Hepatic stellate cell (primary cell): Measurements from ENCODE around the gene PLEKHG4B.
"Not testable (repeated sequence)": the region's sequence is repeated elsewhere in the genome, so short reads cannot be mapped to it uniquely, and the experiment has no call there.

Experiments used
- DNase-seq: peaks from one replicate; pipeline ENCODE4 v3.0.0; 2011; ENCODE audit warnings: low spot score

Gene PLEKHG4B

DNA sequence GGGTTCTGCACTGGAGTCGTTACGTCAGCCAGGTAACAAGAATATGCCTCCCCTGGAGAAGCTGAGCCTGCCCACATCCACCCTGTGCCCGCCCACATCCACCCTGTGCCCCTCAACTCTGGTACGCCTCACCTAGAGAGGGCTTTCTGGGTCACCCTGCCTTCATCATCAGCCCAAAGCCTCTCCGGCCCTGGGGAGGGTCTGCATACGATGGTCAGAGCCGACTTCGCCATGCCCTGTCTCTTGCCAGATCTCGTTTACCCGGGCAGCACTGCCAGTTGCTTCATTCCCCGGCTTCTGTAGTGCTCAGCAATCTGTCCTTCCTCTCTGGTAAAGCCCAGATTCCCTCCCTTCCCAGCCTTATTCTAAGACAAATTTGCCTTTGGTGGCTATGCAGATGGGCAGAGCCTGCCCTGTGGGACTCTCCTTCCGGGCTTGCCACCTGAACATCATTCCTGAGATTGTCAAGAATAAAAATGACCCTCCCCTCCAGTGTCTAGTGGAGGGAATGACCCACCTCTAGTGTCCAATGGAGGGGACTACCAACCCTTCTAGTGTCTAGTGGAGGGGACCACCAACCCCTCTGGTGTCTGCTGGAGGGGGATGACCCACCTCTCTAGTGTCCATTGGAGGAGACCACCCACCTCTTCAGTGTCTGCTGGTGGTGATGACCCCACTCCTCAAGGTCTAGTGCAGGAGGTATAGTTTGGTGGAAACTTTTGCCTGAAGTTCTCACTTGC, 3.4 kb downstream of the PLEKHG4B start:
- no peak for DNase-seq

DNA sequence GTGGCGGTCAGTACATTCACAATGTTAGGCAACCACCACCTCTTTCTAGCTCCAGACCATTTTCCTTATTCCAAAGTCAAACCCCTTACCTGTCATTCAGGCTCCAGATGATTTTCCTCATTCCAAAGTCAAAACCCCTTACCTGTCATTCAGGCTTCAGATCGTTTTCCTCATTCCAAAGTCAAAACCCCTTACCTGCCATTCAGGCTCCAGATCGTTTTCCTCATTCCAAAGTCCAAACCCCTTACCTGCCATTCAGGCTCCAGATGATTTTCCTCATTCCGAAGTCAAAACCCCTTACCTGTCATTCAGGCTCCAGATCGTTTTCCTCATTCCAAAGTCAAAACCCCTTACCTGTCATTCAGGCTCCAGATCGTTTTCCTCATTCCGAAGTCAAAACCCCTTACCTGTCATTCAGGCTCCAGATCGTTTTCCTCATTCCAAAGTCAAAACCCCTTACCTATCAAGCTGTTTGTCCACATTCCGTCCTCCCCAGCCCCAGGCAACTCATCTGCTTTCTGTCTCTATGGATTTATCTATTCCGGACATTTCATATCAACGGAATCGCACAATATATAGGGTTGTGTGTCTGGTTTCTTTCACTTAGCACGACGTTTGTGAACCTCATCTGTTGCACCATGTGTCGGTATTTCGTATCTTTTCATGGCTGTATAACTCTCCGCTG, 5.2 kb downstream of the PLEKHG4B start:
- no peak for DNase-seq

DNA sequence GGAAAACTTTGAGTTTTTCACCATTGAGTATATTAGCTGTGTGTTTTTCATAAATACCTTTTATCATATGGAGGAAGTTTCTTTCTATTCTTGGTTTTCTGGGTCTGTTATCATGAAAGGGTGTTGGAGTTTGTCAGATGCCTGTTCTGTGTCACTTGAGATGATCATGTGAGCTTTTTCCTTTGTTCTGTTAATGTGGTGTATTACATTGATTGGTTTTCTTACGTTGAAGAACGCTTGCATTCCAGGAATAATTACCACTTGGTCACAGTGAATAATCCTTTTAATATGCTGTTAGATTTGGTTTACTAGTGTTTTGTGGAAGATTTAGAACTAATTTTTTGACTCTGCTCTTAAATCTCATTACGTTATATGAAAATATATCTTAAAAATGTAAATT, 7.8 kb downstream of the PLEKHG4B start:
- no peak for DNase-seq

DNA sequence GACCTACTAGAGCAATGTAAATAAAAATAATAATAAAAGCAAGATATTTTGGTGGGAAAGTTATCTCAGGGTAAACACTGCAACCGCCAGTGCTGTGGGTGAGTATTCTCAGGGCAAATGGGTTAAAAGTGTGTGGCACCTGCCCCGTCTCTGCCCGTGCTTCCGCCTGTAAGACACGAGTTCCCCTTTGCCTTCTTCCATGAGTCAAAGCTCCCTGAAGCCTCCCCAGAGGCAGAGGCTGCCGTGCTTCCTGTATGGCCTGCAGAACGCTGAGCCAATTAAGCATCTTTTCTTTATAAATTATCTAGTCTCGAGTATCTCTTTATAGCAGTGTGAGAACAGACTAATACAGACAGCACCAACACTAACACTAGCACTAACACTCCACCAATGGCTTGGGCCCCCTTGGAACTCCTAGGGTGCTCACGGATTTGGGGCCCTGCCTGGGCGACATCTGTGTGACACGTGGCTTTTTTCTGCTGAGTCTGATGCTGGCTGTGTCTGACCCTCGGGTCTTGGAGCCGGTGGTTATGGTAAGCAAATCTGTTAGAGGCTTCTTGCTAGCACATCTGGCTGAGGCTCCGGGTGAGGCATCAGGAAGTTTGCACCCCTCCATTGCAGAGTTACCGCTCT, 10.6 kb downstream of the PLEKHG4B start:
- DNase-seq, result no peak

DNA sequence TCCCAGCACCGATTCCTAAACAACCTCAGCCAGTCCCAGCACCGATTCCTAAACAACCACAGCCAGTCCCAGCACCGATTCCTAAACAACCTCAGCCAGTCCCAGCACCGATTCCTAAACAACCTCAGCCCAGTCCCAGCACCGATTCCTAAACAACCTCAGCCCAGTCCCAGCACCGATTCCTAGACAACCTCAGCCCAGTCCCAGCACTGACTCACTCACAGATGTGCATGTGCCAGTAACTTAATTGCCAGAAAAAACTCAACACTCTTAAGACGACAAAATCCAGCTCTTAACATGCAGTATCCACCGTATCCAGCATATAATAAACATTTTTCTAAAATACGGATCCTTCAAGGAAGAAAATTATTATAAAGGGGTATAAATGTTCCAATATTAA, 12.1 kb downstream of the PLEKHG4B start:
- DNase-seq, result not testable (repeated sequence)

DNA sequence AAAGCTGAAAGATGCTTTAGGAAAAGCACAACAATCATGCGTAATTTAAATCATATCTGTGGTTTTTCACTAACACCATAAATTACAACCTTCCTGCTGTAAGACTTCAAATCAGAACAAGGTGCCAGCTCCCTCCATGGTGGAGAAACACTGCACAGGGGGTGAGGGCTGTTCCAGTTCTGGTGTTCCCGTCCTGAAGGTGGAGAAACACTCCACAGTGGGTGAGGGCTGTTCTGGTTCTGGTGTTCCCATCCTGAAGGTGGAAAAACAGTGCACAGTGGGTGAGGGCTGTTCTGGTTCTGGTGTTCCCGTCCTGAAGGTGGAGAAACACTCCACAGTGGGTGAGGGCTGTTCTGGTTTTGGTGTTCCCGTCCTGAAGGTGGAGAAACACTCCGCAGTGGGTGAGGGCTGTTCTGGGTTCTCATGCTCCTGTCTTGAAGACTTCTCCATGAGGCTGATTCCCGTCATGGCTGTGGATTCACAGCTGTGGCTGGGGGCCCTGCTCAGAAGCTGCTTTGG, 12.9 kb downstream of the PLEKHG4B start:
- no peak for DNase-seq

DNA sequence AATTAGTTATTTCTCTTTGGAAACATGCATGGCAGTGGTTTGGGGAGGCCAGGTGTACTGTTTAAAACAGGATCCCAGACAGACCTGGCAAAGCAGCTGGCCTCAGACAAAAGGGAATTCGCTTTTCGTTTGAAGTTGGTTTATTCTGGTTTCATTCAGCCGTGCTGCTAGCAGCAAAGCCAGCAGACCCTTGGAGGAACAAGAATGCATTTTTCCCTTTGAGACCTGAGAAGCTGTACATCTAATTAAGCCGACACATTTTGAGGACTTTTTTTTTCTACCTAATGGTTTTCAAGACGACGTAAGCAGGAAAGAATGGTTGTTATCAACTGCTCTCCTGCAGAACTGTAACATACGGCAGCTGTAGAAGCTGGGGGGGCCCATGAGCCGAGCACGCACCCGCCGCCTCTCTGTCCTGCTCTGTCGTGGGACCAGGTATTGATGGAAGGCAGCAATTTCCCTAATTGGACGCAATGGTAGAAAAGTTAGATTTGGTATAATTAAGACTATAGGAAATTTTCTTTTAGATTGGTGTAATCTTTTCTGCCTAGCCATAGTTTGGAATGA, 13.6 kb downstream of the PLEKHG4B start:
- DNase-seq, result no peak

DNA sequence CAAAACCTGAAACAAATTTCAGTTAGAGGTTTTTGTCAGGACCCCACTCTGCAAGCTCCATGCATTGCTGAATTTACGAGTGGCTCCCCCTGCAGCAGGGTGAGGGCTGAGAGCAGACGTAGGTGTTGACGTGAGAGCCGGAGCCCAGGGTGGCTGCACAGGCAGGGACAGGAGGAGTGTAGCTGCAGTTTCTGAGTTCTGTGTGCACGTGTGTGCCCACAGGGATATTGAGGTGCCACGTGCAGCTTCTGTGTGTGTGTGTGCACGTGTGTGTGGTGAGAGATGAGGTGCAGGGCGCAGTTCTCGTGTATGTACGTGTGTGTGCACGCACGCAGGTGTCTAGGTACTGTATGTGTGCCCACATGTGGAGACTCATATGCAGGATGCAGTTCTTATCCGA, 14.6 kb downstream of the PLEKHG4B start:
- DNase-seq, result no peak

DNA sequence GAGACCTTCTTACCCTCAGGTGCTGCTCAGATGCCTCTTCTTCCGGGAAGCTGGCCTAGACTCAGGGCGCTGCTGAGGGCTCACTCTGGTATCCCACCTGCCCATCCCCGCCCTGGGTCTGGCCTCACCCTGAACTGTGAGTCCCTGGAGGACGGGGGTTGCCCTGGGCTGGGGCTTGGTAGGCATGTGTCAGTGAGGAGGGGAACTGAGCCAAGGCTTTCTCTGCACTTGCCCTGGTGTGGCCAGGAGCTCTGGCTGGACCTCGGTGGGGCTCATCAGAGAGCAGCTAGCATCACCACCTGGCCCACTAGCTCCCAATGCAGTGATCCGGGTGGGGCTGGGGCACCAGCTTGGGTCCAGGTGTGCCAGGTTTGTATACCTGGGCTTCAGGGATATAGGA, 15.6 kb downstream of the PLEKHG4B start:
- no peak for DNase-seq

DNA sequence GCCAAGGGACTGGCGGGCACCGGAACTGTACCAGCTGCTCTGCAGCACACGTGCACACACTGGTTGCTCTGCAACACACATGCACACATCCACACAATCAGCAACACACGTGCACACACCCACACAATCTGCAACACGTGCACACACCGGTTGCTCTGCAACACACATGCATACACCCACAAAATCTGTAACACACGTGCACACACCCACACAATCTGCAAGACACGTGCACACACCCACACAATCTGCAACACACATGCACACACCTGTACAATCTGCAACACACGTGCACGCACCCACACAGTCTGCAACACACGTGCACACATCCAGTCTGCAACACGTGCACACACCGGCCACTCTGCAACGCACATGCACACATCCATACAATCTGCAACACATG, 17.9 kb downstream of the PLEKHG4B start:
- DNase-seq, result no peak

DNA sequence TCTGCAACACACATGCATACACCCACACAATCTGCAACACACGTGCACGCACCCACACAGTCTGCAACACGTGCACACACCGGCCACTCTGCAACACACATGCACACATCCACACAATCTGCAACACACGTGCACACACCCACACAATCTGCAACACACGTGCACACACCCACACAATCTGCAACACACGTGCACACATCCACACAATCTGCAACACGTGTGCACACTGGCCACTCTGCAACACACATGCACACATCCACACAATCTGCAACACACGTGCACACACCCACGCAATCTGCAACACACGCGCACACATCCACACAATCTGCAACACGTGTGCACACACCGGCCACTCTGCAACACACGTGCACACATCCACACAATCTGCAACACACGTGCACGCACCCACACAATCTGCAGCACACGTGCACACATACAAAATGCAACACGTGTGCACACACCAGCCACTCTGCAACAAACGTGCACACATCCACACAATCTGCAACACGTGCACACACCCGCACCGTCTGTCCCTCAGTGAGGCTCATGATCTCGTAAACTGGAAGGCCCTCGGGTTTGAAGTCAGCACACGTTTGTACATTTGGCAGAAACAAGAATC, 18.4 kb downstream of the PLEKHG4B start:
- no peak for DNase-seq

DNA sequence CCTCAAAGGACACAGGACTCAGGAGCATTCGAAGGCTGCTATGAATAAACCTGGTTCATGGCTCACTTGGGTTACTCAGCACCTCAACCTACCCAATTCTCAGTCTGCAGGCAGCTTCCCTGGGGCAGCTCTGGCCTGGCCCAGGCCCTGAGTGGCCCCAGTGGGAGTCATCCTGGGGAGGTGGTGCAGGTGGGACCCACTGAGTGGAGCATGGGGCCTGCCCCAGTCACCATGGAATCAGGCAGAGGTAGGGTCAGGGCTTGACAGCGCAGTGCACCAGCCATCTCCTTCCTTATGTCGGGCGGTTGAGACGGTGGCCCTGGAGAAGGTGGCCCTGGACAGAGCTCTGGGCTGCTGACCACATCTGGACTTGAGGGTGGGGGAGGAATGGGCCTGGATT, 19.2 kb downstream of the PLEKHG4B start:
- no peak for DNase-seq

DNA sequence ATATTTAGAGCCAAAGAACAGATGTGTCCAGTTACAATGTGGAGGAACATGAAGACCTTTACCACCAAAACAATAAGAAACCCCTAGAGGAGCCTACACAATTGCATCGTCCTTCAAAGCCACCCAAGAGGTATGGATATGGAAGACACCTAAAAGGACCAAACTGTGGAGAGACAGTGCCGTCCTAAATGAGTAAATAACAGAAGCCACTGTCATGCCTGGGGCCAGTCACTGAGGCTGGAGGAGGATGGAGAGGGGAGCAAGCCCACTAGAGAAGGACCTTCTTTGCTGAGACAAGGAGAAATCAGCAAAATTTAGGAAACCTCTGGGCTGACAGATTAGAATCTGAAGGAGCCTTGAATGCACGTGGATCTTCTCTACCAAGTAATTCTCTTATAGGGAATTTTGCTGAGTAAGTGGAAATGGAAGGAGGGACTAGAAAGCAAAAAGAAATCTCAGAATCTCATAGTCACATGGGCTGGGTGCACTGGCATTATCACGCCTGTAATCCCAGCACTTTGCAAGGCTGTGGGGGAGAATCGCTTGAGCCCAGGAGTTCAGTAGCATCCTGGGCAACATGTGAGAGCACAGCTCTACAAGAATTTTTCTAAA, 27.6 kb downstream of the PLEKHG4B start:
- DNase-seq, result no peak

DNA sequence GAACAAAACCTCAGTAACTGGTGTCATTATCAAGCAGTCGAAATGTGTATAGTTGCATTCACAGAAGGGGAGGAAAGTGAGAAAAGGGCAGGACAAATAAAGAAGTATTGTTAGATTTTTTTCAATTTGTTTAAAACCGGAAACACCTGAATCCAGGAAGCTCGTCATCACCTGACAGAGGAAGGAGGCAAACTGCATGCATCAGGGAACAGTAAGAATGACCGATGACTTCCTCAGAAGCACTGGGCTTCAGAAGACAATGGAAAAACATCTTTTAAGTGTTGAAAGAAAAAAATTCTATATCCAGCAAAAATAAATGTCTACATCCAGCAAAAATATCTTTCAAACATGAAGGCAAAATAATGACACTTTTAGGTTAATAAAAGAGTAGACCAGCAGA, 29.5 kb downstream of the PLEKHG4B start:
- no peak for DNase-seq

DNA sequence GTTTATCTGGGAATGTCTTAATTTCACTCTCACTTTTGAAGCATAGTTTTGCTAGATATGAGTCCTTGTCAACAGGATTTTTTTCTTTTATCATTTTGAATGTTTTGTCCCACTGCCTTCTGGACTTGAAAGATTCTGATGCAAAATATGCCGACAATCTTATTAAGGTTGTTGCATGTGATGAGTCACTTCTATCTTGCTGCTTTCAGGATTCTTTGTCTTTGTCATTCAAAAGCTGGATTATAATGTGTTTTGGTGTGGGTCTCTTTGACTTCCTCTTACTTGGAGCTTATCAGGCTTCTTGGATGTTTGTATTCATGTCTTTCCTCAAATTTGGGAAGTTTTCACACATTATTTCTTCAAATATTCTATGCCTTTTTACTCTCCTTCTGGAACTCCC, 33.8 kb downstream of the PLEKHG4B start:
- no peak for DNase-seq

DNA sequence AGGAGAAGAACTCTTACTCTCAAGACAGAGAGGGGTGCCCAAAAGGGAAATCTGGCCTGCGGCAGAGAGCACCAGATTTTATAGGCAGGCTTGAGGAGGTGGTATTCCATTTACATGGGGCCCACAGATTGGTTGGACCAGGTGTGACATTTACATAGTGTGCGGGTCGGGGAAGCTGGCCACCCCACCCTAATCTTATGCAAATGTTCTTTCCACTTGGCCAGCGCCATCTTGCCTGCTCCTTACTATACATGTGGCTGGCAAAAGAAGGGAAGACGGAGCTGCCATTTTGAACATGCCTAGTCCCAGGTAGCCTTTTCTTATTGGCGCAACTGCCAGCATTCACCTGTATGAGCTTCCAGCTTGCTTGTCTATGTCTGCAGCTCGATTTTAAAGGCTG, 34.8 kb downstream of the PLEKHG4B start:
- DNase-seq, result no peak

DNA sequence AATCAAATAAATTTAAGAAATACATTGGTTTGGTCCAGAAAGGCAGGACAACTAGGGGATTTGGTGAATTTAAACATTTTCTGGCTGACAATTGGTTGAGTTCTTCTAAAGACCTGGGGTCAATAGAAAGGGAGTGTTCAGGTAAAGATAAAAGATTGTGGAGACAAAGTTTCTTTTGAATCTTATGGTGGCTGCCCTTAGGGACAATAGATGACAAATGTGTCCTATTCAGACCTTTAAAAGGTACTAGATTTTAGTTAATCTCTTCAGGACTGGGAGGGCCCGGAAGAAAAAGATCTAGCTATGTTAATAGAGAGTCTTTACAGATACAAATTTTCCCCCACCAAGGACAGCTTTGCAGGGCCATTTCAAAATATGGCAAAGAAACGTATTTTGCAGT, 35.9 kb downstream of the PLEKHG4B start:
- no peak for DNase-seq

DNA sequence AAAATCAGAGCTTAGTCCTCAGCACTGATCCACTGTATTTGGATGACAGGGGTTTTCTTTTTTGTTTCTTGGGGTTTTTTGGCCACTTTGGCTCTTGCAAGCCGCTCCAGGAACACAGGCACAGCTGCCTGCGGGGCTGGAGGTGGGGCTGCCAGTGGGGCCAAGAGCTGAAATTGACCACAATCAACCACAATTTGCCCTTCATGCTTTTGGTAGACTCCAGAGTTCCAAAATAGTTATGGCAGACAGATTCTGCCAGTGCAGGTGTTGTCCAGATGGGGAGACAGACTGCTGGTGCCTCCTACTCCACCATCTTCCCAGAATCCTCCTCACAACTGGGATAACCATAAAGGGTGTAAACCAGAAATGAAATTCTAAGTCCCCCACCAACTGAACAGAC, 36.5 kb downstream of the PLEKHG4B start:
- no peak for DNase-seq

DNA sequence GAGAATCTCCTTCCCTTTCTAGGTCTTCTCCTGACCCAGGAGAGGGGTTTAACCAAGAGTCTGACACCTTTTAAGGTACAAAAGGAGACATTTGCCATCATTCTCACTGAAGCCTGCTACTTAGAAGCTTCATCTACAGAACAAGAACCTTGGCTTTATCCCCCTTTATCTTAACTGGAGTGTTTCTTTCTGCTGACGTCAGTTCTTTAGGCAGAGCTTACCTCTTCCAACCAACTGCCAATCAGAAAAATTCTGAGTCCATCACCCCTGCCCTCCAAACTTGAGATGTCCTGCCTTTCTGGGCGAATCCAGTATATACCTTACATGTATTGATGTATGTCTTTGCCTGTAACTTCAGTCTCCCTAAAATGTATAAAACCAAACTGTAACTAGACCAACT, 37.2 kb downstream of the PLEKHG4B start:
- no peak for DNase-seq

DNA sequence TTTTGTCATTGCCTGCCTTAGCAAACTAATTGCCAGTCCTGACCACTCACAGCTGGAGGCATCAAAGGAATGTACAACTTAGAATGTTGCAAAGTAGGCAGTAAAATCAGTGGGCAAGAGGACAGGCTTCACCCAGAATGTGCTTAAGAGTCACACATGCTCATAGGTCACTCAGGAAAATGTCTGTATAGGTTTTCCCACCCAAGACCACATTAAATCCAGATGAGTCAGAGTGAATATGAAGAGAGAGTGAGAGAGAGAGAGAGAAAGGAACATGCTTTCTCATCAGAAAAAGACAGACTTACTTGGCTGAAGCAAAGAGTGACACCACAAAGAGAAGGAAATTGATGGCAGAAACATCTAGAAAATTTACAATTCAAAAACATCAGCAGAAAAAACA, 37.9 kb downstream of the PLEKHG4B start:
- peak; percentile 47 for DNase-seq

DNA sequence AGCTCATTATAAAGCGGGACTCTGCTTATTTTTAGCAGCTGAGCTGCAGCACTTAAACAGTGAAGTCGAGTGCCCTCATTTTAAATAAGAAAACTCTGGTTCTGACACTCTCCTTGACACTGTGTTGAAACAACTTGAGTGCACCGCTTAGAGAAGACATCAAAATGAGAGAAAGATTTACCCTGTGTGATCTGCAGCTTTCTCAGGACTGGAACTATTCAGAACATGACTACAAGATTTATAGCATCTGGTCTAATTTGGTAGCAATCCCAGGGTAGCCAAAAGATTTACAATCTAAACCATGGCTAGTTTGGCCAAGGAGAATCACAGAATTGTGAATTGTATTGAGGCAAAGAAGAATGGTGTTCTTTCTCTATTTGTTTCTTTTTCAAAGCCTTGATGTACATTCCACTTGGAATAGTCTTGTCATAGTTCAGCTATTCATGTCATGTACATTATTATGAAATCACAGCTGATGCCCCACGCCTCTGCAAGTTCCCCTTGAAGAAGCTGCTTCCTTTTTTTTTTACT, 38.7 kb downstream of the PLEKHG4B start:
- DNase-seq, result no peak

DNA sequence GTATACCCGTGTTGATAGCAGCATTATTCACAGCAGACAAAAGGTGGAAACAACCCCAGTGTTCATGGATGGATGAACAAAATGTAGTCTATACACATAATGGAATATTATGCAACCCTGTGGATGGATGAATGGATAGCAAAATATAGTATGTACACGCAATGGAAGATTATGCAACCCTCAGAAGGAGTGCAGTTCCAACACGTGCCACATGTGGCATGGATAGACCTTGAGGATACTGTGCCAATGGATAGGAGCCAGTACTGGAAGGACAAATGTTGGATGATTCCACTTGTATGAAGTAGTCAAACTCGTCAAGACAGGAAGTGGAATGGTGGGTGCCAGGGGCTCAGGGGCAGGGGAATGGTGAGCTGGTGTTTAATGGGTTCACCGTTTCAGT, 44.9 kb downstream of the PLEKHG4B start:
- no peak for DNase-seq
